GM18507 (cell line): ENCODE results near the gene KAT6B.

Source experiments
- DNase-seq: peaks from one replicate; pipeline ENCODE4 v3.0.0; 2011; ENCODE audit warnings: low read depth; ENCODE audit not compliant: insufficient read length; ENCODE audit errors: extremely low spot score
- FAIRE-seq: peaks from 2 replicates; lab custom pipeline; 2011; peaks lifted over from hg19 to GRCh38; lab: Jason Lieb, UNC

Gene KAT6B

DNA sequence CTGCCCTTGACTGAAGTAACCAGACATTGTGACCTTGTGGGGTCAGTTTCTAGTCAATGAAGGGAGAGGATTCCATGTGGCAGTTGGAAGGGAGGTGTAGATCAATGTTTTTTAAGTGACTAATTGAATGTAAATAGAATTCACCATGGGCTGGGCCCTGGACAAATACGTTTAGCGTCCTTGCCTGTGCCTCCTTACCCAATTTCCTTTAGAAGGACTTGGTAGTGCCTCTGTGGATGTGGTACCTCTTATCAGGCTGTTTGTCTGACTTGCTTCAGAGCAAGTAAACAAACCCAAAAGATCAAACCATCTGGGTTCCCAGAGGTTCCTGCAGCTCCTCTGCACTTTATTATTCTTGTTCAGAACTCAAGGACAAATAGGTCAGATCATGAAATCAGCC lies 4.3 kb upstream of the KAT6B start:
- DNase-seq (no peak), FAIRE-seq (no peak)

DNA sequence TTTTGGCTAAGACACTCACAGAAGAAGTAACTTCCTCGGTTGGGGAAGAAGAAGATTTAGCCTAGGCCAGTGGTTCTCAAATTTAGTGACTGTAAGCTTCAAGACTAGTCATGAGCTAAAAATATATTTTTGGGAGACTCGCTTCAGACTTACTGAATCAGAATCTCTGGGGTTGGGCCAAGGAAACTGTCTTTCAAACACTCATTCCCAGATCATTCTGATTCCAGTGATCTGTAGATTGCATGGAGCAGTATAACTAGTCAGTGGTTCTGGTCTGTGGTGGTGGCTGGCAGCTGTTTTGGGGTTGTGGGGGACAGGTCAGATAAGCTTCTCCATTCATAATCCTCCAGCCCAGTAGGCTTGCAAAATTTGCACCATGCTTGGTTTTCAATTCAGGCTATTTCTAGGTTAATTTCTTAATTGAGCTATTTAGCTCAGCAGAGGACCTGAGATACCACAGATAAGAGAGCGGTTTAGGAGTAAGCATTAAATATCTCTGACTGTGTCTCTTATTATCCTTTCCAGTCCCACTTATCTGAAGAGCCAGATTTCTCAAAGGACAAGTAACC lies 3.8 kb upstream of the KAT6B start:
- FAIRE-seq (no peak), DNase-seq (no peak)

DNA sequence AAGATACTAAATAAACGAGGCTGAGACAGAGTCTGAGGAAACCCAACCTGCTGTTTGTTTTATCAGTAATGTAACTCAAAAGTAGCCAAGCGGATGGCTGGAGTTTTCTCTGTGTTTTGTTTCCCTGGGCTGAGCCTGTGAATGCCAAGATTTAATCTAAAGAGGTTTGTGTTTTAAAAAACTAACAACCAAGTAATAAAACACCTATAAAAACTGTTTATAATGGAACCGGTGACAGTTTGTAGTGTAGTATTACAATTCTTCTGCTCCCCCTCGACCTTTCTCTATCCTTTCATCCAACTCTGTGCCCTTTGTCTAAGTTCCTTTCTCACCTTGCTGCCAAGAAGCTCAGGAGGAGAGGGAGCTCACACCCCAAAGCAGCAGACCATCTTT lies 2.6 kb upstream of the KAT6B start:
- DNase-seq (no peak), FAIRE-seq (no peak)

DNA sequence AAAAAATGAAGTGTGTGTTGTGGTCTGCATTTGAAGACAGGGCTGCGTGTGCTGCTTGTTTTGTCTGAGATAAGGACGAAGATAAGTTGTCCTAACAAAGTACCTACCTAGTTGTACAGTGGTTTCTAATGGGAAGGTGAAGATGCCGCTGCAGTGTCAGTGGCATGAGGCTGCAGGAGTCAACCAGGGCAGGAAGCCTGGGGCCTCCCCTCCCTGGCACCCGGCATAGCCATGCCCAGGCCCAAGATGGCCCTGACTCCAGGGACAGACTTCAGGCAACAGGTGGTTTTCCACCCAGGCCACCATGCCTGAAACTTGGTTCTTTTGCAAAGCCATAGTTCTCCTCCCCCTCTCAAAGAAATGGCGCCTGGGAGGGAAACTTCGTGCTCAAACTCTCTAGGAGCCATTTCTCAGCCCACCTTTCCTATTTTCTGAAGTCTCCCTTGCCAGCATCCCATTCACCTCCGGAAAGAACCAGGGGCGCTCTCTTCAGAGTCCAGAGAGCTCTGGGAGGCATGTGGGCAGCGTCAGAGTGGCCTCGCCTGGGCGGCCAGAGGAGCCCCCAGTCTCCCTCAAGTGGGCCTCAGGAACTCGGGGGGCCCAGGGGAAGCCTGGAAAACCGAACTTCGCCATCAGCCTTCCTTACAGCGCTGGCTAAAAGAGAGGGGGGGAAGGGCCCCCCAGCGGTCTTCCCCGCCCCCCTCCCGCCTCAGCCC lies 2.1 kb upstream of the KAT6B start:
- no peak for DNase-seq

DNA sequence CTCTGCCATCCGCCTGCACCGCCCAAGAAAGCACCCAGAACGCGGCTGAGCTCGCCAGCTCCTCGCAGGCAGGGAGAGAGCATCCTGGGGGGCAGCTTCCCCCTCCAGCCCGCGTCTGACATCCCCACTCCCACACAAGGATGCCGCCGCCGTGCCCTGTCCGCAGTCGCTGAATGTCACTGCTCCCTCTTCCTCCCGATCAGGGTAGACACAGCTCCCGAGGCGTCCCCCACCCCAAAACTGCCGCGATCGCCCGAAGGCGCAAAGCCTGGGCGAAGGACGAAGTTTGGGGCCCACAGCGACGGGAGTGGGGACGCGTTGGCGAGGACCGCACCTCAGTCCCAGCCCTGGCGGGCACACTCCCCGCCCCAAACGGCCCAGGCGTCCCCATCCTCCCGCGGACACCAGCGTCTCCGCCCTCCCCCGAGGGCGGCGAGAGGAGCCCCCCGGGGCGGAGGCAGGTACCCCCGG lies 1.5 kb upstream of the KAT6B start:
- FAIRE-seq, result no peak
- DNase-seq, result peak; percentile 4

More for the DNA sequence above, 2.1 kb upstream of the KAT6B start:
- no peak for FAIRE-seq

DNA sequence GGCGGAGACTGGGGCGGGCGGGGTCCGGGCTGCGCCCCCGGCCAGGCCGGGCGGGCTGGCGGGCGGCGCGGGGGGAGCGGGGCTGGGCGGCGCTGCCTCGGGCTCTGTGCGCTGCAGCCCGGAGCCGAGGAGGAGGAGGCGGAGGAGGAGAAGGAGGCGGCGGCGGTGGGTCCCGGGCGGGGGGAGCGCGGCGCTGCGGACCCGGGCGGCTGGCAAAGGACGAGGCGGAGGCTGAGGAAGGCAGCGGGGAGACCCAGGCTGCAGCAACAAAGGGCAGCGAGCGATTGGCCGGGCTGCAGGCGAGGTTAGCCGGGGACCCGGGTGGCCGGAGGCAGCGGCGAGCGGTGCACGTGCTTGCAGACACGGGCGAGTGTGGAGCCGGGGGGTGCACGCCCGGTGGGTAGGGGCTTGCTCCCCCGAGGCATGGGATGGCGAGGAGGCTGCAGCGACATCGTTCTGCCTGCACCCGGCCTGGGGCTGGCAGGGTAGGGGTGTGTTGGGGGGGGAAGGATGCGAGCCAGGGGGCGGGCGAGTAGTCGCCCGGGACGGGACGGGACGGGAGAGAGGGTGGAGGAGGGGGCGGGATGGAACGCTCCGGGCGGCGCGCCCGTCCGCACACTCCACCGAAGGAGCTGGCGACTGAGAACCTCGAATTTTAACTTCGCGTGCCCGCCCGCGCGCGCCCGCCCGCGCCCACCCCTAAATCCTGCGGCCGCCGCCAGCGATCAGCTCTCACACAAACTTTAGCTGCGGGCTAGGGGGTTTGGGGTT lies 844 bp upstream of the KAT6B start:
- FAIRE-seq, result no peak
- no peak for DNase-seq

DNA sequence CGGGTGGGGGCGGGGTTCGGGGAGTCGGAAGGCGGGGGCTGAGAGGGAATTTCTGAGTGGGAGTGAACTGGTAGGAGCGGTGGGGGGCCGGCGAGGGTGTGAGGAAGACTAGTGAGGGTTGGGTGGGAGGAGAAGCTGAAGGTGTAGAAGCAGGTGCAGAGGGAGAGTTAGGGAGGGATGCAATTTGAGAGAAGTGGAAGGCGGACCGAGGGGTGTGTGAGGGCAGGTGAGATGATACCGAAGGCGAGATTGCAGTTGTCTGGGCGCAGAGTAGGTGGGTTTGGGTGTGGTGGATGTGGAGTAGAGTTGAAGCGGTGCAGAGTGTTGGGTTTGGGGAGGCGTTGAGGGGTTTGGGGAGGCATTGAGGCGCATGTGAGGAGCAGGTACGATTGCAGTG lies 643 bp downstream of the KAT6B start:
- FAIRE-seq, result no peak

DNA sequence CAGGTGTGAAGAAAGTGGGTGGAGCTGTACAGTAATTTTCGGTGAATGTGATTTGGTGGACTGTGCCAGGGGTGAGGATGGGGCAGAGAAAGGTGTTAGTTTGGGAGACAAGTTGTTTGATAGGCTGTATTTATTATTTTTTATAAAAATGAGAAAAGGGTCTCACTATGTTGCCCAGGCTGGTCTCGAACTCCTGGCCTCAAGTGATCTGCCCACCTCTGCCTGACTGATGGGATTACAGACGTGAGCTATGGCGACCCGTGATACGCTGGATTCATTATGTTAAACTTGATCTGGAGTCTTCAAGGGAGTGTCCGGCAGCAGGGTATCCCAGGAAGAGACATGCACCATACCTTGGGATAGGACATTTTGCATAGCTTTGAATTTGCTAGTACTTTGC lies 1.3 kb downstream of the KAT6B start:
- no peak for FAIRE-seq
- no peak for DNase-seq

More for the DNA sequence above, 643 bp downstream of the KAT6B start:
- DNase-seq, result no peak

DNA sequence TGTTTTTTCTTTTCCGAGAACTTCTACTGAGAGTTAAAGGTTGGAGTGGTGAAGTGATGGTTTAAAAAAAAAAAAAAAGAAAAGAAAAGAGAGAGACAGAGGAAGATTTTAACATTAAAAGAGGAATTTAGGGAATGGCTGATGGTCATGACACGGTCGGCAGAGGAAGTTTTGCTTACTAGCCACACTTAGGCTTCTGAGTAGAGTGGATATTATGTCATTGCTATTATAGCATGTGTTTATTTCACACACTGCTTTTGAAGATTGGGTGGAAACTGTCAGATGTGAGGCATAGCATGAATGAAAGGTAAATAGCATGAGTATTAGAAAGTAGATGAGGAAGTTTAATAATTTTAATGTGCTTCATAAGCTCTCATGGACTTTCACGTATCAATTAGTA lies 2.5 kb downstream of the KAT6B start:
- DNase-seq (no peak), FAIRE-seq (no peak)

DNA sequence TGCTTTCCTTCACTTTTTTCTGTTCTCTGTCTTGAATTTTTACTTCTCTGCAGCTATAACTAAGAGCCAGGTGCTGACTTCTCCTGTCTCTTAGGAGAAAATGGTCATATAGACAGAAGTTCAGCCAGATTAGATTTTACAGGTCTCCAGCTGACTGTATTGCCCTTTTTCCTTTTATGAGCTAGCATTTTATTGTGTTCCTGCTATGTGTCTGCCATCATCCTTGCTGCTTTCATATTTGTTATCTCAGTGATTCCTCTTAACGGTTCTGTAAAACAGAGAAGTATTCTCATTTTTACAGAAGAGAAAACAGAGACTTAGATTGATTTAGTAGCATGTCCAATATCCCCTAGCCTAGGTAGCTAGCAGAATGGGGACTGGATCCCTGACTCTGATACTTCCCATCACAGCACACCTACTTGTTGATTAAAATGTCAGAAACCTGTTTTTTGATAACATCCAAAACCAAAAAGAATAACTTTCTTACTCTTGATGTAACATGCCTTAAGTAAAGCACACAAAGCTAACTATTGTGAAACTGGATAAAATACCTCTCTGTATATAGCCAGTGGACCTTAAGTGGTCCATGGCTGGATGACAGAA lies 5.2 kb downstream of the KAT6B start:
- FAIRE-seq (peak; percentile 41), DNase-seq (no peak)

DNA sequence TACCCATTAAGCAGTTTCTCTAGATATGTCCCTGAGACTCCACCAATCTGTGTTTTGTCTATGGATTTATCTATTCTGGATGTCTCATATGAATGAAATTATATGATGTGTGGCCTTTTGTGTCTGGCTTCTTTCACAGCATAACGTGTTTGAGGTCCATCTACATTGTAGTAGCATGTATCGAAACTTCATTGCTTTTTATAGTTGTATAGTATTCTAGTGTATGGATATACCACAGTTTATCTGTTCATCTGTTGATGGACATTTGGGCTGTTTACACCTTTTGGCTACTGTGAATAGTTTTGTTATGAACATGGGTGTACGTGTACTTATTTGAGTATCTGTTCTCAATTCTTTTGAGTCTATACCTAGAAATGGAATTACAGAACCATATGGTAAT lies 9.6 kb downstream of the KAT6B start:
- FAIRE-seq, result no peak
- no peak for DNase-seq

DNA sequence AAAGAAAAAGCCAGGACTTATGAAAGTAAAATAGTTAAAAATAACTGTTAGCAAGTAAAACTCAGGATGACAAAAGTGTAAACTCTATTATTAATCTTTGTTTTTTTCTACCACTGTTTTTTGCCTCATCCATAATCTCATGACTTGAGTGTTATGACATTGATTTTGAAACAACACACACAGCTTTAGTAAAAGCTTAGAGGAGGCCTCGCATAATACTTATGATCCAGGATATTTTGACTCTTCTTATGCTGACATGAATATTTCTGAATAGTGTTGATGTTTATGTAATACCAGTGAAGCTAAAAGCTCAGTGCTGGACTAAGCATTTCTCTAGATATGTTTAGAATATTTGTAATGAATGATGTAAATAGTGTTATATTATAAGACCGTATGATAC lies 10.5 kb downstream of the KAT6B start:
- FAIRE-seq, result no peak

DNA sequence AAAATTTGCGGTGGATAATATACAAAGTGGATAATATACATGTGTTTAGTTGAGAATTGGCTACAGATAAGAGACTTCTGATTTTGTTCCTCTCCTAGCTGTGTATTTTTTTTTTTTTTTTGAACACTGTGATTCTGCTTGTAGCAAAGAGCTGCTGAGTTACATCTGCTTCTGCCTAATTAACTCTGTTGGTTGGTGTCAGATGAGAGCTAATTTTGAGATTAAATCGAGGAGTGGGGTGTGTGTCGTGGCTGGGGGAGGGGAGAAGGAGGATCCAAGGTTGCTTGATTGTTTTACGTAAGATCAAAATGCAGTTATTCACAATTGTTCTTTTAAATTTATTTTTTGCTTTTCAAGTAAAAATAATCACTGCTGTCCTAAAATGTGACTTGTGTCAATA lies 11.3 kb downstream of the KAT6B start:
- no peak for DNase-seq
- FAIRE-seq, result no peak

More for the DNA sequence above, 10.5 kb downstream of the KAT6B start:
- DNase-seq, result no peak

DNA sequence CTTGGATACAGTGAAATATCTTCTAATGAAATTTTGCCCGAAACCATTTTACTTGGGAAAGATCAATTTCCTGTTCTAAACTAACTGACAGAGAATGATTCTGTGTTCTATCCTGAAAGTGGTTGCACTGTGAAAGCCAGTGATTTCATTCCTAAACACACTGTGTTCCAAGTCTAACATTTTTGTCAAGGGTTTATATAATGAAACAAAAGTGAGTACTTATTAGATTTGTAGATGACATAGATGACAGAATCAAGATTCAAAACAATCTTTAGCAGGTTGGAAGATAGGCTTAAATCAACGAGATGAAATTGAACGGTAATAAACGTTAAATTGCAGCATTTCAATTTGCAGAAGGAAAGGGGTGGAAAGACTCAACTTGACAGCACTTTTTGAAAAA lies 13.3 kb downstream of the KAT6B start:
- DNase-seq (no peak), FAIRE-seq (no peak)

DNA sequence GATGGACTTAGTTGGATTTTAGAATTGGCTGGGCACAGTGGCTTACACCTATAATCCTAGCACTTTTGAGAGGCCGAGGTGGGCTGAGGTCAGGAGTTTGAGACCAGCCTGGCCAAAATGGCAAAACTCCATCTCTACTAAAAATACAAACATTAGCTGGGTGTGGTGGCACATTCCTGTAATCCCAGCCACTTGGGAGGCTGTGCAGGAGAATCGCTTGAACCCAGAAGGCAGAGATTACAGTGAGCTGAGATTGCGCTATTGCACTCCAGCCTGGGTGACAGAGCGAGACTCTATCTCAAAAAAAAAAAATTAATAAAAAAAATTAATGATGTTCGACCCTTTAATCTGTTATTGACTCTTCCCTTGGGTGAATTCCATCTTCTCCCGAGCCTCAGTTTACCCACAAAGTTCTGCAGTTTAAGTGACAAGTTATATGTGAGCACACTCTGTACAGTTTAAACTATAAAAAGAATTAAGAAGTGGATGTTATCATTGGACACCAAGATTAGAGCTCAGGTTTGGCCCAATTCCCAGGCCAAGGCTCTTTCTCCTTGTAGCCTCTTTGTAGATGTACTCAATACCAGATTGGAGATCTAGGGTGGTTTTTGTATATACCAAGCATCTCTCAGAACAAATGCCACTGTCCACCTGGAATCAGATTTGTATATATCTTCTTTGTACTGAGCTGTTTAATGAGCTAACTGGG lies 15.0 kb downstream of the KAT6B start:
- FAIRE-seq (no peak), DNase-seq (no peak)

DNA sequence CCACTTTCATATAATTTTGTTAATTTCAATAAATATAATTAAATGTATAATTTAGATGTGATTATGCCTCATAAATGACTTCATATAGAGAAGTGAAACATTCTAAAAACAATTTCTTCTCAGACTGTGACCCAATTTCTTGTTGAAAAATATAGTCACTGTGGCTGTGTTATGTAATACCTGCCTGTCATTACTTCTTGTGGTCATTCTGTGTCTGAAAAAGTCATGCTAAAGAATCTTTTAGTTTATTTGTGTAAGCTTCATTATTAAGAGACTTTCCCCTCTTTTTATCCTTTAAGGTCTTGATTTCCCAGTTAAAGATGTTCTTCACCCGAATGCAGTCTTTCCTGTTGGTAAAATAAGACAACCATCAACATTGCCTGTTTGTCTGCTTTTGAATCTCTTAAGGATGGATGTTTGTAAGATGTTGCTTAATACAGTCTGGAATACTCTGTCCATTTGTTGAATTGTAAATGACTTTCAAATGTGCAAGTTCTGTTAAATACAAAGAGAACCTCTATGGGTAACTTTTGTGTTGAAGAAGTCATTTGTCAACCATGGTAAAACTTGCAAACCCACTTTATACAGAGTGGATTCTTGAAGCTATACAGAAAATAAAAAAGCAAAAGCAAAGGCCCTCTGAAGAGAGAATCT lies 16.0 kb downstream of the KAT6B start:
- no peak for DNase-seq
- no peak for FAIRE-seq

DNA sequence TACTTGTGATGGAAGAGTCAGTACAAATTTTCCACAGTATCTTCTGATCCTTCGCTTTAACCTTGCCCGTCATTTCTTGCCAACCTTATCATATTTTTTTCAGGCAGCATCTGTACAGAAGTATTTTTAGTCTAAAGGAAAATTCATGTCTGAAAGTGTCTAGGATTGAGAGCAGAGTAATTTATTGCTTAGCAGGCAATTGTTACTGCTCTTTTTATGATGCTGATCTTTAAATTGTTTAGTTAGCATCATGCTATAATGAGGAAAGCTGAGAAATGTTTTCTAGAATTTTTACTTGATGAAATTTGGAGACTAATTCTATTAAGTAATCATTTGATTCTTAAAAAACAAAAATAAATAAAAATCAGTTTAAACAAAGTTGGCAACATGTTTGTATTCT lies 20.6 kb downstream of the KAT6B start:
- DNase-seq (no peak), FAIRE-seq (no peak)

DNA sequence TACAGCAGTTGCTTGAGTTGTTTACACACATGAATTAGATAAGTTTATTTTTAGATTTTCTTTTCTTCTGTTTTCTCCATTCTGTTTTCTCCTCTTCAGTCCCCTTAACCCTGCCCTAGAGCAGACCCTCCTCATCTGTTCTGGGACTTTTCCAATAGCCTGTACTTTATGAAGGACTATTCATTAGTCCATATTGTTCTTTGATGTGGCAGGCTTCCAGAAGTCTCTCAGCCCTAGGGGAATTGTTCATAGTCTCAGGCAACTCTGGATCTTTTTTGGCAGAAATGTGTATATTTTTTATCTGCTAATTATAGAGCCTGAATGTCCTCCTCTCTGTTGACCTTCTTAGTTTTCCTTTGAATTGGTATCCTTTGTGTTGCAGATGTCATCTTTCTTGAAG lies 25.4 kb downstream of the KAT6B start:
- no peak for DNase-seq
- no peak for FAIRE-seq

DNA sequence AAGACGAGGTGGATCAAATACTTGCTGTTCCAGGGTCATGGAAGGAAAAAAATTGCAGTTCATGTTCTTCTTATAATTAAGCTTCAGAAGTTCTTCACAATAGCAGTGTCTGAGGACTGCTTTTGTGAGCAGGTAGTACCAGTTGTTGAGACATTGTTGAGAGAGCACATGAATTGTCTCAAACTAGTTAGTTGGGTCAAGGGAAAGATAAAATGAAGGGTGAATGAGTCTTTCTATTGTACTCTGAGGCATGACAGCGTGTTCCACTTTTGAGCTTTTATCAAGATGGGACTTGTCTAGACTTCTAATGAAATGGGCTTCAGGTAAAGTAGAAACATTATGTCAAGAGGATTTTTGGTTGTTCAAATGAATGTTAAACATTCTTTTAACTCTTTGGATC lies 26.0 kb downstream of the KAT6B start:
- FAIRE-seq (peak; percentile 9), DNase-seq (no peak)
